IPS DF 19.7 (cell line): ENCODE results near the gene WWP2.

Source experiments
- DNase-seq: peaks from one replicate; pipeline ENCODE4 v3.0.0-alpha.2; 2013; ENCODE audit warnings: low read depth, low spot score

WWP2 gene

DNA sequence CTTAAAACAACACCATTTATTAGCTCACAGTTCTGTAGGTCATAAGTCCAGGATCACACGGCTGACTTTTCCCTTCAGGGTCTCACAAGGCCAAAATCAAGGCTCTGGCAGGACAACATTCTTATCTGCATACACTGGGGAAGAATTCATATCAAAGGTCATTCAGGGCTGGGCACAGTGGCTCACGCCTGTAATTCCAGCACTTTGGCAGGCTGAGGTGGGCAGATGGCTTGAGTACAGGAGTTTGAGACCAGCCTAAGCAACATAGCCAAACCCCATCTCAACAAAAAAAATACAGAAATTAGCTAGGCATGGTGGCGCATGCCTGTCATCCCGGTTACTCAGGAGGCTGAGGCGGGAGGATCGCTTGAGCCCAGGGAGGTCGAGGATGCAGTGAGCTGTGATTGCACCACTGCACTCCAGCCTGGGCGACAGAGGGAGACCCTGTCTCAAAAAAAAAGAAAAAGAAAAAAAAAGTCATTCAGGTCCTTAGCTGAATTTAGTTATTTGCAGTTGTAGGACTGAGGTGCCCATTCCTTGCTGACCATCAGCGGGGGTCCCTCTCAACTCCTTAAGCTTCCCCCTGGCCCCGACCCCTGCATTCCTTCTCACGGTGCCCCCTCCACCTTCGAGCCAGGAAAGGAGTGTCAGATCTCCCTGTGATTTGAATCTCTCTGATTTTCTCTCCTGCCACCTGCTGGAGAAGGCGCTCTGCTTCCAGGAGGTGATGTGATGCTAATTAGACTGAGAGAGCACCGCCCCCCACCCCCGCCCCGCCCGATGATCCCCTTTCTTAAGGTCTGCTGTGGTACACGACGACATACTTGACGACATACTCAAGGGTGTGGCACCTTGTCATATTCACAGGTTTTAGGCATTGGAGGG lies 97.2 kb downstream of the WWP2 start:
- DNase-seq = peak; percentile 69

DNA sequence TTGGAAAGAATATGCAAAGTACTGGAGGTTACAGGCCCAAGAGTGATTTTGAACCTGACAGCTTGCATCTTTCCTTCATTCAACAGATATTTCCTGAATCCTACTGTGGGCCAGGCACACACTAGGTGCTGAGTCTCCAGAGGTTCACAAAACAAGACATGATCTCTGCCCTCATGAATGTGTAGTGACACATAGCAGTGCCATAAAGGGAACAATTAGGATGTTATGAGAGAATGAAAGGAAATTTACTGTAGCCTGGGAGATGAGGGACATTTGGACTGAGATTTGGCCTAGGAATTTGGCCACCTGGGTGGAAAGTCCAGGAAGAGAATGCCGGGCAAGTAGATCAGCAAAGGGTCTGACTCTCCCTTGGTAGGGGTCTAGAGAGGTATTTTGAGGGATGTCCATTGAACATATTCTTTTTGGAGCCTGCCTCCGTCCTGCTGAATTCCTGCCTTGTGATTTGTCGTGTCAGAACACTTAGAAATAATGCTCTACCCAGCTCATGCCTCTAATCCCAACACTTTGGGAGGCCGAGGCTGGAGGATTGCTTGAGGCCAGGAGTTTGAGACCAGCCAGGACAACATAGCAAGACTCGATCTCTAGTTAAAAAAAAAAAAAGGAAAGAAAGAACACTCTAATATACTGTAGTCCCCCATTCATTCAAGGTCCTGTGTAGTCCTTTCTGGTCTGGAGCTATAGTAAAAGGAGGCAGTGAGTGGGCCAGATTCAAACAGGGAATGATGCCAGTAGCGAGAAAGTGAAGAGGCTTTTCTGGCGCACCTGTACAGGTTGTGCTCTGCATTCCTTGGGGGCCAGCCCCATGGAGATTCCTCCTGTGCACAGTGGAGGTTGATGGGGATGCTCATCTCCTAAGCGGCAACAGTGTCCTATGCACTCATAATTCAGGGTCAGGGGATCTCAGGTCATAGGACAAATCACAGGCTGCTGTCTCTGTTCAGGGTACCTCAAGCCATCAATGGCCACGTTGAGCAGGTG lies 98.4 kb downstream of the WWP2 start:
- no peak for DNase-seq

DNA sequence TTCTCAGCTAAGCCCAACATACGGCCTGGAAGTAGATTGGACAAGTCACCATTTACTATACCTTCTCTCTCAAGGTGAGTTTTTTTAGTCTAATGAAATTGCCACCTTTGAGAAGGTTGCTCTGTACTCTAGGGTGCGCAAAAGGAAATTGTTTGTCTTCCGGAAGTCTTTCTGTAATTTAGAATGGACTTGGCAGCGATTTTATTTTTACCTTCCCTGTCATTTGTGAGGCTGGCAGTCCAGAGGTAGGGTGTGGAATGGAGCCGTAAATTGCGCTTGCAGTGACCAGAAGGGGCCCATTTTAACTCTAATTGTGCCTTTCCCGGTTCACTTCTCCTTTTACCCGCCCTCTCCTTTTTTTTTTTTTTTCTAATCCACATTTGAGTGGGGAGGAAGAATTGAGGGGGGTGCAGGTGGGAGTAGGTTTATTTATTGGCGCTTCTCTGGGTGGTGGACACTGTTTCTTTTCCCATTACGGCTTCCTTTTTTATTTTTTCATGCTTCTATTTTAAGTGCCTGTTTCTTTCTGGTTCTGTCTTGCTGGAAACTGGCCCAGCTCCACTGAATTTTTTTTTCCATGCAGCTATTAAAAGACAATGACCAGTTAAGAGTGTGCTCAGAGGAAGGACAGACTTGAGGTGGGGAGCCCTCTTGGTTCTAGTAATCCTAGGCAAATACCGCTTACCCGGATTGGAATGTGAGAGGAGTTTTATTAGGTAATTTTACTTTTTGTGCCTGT lies 99.3 kb downstream of the WWP2 start:
- no peak for DNase-seq

DNA sequence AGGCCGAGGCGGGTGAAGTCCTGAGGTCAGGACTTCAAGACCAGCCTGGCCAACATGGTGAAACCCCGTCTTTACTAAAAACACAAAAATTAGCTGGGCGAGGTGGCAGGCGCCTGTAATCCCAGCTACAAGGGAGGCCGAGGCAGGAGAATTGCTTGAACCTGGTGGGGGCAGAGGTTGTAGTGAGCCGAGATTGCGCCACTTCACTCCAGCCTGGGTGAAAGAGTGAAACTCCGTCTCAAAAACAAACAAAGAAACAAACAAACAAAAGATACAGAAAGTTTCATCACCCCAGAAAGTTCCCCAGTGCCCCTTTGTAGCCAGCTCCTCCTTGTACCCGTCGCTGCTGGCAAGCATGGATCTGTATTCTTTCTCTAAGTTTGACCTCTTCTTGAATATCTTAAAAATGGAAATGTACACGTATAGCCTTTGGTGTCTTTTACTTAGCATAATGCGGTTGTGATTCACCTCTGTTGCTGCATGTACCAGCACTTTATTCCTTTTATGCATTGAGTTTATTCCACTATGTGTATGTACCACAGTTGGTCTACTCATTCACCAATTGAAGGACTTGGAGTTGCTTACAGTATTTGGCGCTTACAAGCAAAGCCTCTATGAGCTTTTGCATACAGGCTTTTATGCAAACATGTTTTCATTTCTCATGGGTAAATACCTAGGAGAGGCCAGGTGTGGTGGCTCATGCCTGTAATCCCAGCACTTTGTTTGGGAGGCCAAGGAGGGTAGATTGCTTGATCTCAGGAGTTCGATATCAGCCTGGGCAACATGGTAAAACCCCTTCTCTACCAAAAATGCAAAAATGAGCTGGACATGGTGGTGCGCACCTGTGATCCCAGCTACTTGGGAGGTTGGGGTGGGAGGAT lies 101.5 kb downstream of the WWP2 start:
- no peak for DNase-seq

DNA sequence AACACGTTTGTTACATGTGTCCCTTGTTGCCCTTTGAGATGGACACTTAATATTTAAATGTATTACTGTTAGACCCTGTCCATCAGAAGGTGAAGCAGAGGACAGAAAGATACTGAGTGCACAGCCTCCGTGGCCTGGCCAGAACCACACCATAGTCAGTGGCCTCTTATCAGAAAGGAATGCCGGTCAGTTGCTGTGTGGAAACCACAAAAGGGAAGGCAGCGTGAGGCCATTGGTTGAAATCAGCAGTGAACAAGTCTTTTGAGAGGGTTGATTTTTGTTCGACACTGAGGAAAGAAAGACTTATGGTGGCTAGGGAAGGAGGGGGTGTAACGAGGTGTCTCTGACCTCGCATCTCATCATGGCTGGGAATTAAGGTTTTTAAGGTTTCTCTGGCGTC lies 103.6 kb downstream of the WWP2 start:
- DNase-seq = no peak

DNA sequence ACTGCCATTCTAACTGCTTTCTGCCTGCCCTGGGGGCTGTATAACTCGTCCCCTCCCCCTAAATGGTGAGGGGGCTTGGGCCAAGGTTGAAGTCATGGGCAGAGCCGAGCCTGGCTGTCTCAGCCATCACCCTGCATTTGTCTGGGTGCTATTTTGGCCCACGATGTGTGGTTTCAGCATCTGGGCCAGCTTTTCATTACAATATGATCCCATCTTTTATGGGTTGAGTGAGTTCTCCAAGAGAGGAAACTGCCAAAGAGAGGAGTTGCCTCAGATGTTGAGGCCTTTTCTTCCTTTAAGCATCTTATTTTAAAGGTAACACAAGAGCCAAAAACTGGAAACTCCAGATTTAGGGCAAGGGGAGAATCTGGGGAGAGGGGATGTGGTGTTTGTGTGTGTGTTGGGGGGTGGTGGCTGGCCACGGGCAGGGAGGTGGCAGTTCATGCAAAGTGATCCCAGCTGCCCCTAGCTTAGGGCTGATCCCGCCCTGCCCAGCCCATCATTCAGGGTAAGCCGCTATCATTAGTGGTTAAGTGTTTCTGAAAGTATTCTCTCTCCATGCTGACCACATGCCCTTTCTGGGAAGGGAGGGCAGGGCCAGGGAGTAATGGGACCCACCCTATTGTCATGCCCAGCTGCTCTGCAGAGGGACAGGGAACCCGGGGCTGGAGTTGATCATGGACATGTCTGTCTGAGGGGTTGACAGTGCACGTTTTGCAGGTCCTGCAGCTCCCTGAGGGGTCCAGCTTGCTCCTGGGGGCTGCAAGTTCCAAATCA lies 105.8 kb downstream of the WWP2 start:
- no peak for DNase-seq

DNA sequence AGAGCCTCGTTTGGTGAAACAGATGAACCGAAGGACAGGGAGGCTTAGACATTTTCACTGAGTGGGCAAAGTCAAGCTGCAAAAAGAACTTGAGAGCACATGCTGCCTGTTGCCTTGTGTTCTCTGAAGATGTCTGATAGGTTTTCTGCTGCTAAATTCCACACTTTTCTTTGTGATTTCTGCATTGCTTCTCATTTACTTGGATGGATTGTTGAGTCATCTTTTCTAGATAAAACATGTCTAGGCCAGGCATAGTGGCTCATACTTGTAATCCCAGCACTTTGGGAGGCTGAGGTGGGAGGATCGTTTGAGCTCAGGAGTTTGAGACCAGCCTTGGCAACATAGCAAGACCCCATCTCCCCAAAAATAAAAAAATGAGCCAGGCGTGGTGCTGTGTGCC lies 108.6 kb downstream of the WWP2 start:
- DNase-seq = no peak

DNA sequence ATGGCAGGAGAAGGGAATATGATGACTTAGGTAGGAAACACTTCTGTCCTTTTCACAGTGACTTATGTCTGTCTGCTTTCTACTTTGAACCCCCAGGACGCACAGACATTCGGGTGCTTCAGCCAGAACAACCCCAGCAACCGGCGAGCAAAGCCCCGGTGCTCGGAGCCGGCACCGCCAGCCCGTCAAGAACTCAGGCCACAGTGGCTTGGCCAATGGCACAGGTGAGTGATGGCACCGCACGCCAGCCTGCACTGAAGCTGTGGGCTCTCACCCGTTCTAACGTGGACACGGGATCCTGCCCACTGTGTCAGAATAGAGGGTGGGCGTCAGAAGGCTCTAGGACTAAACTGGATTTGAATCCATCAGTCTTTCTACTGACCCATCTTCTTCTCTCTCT lies 109.6 kb downstream of the WWP2 start:
- no peak for DNase-seq

DNA sequence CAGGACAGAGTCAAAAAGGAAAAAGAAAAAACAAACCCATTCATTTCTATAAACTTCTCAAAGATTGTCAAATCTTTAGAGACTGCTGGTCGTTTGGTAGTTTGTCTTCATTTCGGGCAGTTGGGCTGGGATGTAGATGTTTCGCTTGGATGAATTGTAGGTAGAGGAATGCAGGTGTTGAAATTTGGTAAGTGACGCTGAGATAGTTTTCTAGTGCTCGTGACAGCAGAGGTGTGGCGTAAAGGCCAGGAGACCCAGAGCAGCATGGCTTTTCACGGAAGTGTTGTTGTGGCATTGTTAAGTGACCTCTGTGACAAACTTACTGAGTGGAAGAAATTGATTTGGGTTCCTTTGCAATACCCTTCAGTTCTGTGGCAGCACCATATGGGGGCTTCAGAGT lies 110.8 kb downstream of the WWP2 start:
- no peak for DNase-seq

DNA sequence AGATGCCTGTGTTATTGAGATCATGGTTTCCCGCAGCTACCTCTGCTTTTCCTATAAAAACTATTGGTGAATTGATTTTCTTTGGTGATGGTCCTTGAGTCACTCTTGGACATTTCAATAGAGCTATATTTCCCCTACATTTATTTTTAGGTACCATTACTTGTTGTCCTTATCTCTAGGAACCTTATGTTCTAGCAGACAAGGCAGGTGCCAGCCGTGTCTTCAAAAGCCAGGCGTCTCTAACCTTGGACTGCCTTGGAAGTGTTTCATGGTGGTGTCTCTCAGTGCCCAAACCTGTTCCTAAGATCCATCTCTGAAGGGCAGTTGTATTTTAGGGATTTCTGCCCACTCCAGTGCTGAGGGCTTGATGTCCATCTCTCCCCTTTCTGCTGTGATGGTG lies 111.7 kb downstream of the WWP2 start:
- no peak for DNase-seq

DNA sequence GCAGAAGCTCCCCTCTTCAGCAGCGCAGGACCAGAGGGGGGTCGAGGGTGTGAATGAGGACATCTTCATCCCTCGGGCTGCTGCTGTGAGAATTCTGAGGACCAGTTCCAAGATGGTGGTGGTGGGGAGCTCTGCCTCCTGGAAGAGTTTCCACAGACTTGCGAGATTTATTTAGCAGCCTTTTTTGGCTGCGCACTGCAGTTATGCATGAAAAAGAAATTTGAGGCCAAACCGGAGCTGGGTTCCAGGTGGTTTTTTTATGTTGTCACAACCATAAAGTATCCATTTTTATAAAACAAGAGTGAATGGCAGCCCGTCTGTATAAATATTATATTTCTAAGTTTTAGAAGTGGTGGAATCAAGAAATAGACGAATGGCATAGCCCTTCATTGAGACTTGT lies 112.1 kb downstream of the WWP2 start:
- no peak for DNase-seq

DNA sequence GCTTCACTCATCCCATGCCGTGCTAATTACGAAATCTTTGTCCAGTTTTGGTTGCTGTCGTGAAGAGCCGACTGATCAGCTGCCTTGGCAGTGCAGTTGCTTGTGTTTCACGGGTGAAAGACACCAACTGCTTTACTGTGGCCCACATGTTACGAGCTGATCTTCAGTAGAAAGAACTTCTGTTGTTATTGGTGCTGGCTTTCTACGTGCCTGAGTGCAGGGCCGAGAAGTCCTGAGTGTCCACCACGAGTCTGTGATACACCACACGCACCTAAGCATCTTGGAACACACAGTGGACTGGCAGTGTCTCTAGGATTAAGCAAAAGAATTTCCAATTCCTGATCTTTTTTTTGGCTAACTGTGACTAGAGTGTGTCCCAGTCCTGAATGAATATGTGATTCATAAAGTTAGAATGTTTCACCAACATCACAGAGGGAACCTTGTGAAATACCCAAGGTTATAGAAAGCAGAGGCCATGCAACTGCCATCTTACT lies 118.6 kb downstream of the WWP2 start:
- DNase-seq = no peak

DNA sequence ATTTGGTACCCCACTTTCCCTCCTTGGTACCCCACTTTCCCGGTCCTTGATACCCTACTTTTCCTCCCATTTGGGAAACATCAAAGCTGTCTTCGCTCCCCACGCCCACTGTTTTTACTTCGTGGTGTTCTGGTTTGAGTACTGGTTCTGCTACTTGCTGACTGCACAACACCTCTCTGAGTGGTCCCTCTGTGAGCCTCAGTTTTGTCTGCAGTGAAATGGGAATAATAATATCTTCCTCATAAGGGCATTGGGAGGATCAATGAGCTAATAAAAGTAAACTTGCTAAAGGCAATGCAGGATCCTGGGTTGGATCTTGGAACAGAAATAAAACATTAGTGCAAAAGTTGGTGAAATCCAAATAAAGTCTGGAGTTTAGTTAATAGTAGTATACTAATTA lies 119.0 kb downstream of the WWP2 start:
- DNase-seq = no peak

DNA sequence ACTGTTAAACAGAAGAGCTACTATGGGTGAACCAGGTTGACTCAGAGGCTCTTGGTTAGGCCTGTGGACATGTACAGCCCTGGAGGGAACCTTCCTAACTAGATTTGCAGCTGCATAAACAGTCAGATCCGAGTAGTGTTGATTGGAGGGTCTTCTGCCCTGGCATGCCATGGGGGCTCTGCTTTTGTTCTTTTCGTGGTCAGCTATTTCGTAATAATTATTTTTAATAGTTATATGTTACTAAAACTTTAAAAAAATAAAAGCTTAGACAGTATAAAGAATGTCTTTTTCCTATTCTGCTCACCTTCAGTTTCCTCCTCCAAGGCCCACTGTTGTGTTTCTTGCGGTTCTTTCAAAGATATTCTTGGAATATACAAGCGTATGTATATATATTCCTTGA lies 121.6 kb downstream of the WWP2 start:
- DNase-seq = no peak

DNA sequence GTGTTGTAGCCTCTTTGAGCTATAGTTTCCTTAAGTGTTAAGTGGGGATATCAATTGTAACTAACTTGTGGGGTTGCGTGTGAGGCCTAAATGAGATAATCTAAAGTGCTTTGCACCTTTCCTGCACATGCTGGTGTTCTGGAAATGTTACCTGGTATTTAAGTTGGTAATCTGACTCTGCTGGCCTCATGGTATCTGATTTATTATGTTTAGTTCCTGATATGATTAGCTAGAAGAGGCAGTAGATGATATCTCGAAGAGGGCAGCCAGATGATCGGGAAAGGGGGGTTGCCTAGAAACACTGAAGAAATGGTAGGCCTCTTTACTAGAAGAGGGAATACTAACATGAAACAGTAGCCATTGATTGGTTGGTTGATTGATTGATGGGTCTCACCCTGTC lies 123.6 kb downstream of the WWP2 start:
- DNase-seq = no peak

DNA sequence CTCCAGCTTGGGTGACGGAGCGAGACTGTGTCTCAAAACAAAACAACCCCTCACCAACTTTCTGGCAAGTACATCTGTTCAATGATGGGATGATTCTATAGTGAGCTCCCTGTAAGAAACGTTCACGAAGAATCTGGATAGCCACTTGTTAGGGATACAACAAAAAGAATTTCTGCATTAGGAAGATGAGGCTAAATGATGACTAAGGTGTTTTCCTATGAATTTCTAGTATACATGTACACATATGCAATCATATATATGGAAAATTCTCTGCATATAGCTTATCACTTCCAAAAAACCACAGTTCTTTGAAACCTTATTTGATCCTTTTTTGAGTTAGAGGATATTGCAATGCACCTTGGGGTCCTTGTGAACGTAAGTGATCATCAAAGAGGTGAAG lies 124.6 kb downstream of the WWP2 start:
- no peak for DNase-seq

DNA sequence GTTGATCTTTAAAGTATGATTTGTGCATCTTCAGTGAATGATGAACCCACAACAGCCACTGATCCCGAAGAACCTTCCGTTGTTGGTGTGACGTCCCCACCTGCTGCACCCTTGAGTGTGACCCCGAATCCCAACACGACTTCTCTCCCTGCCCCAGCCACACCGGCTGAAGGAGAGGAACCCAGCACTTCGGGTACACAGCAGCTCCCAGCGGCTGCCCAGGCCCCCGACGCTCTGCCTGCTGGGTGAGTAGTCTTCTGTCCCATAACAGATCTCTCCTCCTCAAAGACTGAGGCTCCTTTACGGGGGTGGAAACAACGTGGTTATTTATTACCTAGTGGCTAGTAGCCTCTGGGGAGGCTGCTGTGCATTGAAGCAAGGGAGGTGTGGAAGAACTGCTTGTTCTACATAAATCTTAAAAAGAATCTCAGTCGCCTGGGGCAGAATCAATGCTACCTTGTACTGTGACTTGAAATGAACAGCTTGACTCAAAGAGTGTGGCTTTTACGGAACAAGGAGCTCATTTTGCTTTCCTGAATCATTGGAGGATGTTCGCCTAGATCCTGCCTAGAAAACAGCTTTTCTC lies 126.0 kb downstream of the WWP2 start:
- DNase-seq = no peak

DNA sequence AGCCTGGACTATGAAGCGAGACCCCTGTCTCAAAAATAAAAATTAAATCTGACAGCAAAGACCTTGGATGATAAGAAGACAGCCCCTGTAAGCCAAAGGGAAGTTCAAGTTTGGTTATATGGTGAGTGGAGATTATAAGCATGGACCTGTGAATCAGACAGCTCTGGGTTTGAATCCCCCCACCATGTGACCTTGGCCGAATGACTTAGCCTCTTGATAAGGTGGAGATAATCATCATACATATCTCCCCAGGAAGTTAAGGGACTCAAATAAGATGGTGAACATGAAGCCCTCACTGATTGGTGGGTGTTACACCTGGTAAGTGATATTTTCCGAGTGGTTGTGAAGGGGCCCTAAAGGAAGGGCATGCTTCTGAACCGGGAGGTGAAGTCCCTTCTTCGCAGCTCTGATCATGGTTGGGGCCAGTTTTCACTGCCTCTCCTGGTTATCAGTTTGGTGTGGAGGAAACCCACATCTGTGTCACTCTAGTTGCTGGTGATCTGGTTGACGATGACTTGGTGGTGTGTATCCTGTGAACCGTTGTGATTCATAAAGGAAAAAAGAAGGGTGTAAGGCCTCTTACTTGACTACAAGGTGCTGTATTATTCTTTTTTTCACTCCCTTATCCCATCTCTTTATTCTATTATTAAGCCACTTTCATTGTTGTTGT lies 127.3 kb downstream of the WWP2 start:
- DNase-seq = no peak
